ENCODE data around the gene ZNF319.

ZNF319 gene

GRCh38 chr16:57999971-58000705 is at the start of gene ZNF319:
Gene ZNF319 (minus strand): TSS chr16:58000672. CDS start chr16:57998265, 2,407 bp downstream.
- DNase-seq, result peak; percentile 22

- no peak for DNase-seq
Observed at GRCh38 chr16:58049232-58050185, 49.0 kb upstream of the ZNF319 start.

GRCh38 chr16:58048494-58049231 is 48.2 kb upstream of the ZNF319 start:
- no peak for DNase-seq

GRCh38 chr16:58047557-58048348 is 47.3 kb upstream of the ZNF319 start:
- DNase-seq, result no peak

GRCh38 chr16:58046936-58047335 is 46.5 kb upstream of the ZNF319 start:
- no peak for DNase-seq

GRCh38 chr16:58046054-58046881 is 45.8 kb upstream of the ZNF319 start:
- DNase-seq, result no peak

GRCh38 chr16:58045096-58045495 is 44.6 kb upstream of the ZNF319 start:
- DNase-seq, result no peak

- DNase-seq, result no peak
Observed at GRCh38 chr16:58044266-58045019, 44.0 kb upstream of the ZNF319 start.

- DNase-seq, result no peak
Observed at GRCh38 chr16:58043571-58044155, 43.2 kb upstream of the ZNF319 start.

GRCh38 chr16:58042886-58043515 is 42.5 kb upstream of the ZNF319 start:
- DNase-seq, result no peak

- DNase-seq, result no peak
Observed at GRCh38 chr16:58042001-58042885, 41.8 kb upstream of the ZNF319 start.

- no peak for DNase-seq
Observed at GRCh38 chr16:58041628-58041955, 41.1 kb upstream of the ZNF319 start.

- no peak for DNase-seq
Observed at GRCh38 chr16:58040945-58041627, 40.6 kb upstream of the ZNF319 start.

- DNase-seq, result no peak
Observed at GRCh38 chr16:58040496-58040846, 40.0 kb upstream of the ZNF319 start.

- no peak for DNase-seq
Observed at GRCh38 chr16:58039829-58040495, 39.5 kb upstream of the ZNF319 start.

GRCh38 chr16:58038219-58038641 is 37.8 kb upstream of the ZNF319 start:
- no peak for DNase-seq

GRCh38 chr16:58037365-58038057 is 37.0 kb upstream of the ZNF319 start:
- DNase-seq, result no peak

All from NCI-H226 (cell line).